ENCODE results near the gene TMEM79.

Gene TMEM79

DNA sequence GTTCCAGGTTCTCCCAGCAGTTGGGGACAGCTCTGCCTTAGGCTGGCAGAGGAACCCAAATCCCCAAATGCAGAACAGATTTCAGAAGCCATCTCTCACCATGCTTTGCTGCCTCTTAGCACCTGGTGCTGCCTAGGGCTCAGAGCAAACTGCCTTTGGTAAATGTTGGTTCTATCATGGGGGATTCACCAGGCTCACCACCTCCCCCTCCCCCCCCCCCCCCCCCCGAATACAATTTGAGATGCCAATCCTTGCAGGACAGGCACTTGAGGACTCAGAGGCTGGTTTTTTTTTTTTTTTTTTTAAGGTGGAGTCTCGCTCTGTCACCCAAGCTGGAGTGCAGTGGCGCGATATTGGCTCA lies 35.8 kb upstream of the TMEM79 start:
- no peak overlapping the region for H3K4me3 ChIP-seq (ENCODE audit: low read depth, low read length)
- TF ChIP-seq CTCF (IDR thresholded peaks at IDR 0.05; ENCODE audit: low read depth, low read length), result no peak
- DNase-seq (ENCODE audit: low read depth, low spot score), result no peak
- in situ Hi-C loops (cut with HindIII; ENCODE audit: low sequenced_read_pairs), result no loop called here

DNA sequence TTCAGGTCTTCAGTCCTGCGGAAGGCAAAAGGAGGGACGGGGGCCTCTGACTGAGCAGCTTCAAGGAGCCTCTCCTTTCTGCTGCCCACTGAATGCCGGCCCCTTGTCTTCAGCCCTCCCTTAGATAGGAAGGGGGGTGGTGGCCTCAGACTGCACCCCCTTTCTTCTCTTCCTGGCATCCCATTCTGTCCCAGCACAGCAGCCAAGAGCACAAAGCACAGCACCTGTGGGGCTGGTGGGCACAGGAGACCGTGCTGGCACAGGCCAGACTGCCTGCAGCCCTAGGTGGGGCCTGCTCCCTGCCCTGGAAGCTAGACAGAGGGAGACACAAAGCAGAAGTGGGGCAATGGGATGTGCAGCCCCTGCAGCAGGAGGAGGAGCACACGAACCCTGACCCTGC lies 34.5 kb upstream of the TMEM79 start:
- TF ChIP-seq CTCF (IDR thresholded peaks at IDR 0.05; ENCODE audit: low read depth, low read length), result no peak
- in situ Hi-C loops (cut with HindIII; ENCODE audit: low sequenced_read_pairs), result no loop called here
- no peak overlapping the region for H3K4me3 ChIP-seq (ENCODE audit: low read depth, low read length)
- DNase-seq (ENCODE audit: low read depth, low spot score), result no peak

DNA sequence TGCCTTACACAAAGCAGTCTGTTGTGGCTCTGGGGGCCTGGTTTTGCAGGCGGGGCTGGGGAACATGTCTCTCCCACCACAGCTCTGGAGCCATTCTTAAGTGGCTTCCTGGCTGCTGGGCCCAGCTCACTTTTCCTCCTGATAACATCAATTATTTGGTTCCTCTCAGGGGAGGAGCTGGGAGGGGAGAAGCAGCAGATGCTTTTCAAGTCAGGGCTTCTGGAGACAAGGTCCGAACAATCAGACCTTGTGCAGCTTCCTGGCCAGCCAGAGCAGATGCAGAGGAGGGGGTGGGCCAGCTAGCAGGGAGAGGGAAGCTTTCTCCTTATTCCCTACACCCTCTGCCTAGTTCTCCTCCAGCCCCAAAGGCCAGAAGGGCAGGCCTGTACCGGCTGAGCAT lies 32.6 kb upstream of the TMEM79 start:
- in situ Hi-C loops (cut with HindIII; ENCODE audit: low sequenced_read_pairs), result no loop called here
- TF ChIP-seq CTCF (IDR thresholded peaks at IDR 0.05; ENCODE audit: low read depth, low read length), result no peak
- H3K4me3 ChIP-seq (ENCODE audit: low read depth, low read length), result no peak overlapping the region

GRCh38 chr1:156253634-156254033 lies 30.5 kb upstream of the TMEM79 start:
- DNase-seq (ENCODE audit: low read depth, low spot score), result no peak
- H3K4me3 ChIP-seq (ENCODE audit: low read depth, low read length), result no peak overlapping the region
- in situ Hi-C loops (cut with HindIII; ENCODE audit: low sequenced_read_pairs), result no loop called here
- no peak for TF ChIP-seq CTCF (IDR thresholded peaks at IDR 0.05; ENCODE audit: low read depth, low read length)

More for the DNA sequence above, 32.6 kb upstream of the TMEM79 start:
- no peak for DNase-seq (ENCODE audit: low read depth, low spot score)

DNA sequence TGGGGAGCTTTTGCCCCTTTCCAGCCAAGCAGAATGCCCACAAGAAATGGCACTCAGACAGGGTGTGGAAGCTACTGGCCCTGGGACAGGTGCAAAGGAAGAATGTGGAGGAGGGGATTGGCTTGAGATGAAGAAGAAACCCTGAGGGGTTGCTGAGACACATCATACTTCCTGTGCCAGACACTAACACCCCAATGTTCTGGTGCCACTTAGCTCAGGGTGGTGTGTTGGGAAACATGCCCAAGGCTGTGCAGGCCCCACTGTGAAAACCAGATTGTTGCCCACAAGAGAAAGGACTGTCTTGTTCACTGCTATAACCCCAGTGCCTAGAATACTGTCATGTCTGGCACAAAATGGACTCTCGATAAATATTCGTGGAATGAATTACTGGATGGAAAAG lies 26.4 kb upstream of the TMEM79 start:
- no peak for TF ChIP-seq CTCF (IDR thresholded peaks at IDR 0.05; ENCODE audit: low read depth, low read length)
- H3K4me3 ChIP-seq (ENCODE audit: low read depth, low read length), result no peak overlapping the region
- DNase-seq (ENCODE audit: low read depth, low spot score), result no peak
- in situ Hi-C loops (cut with HindIII; ENCODE audit: low sequenced_read_pairs), result no loop called here

GRCh38 chr1:156258859-156259258 lies 25.3 kb upstream of the TMEM79 start:
- no peak overlapping the region for H3K4me3 ChIP-seq (ENCODE audit: low read depth, low read length)
- no peak for DNase-seq (ENCODE audit: low read depth, low spot score)
- TF ChIP-seq CTCF (IDR thresholded peaks at IDR 0.05; ENCODE audit: low read depth, low read length), result no peak
- in situ Hi-C loops (cut with HindIII; ENCODE audit: low sequenced_read_pairs), result no loop called here

- TF ChIP-seq CTCF (IDR thresholded peaks at IDR 0.05; ENCODE audit: low read depth, low read length), result no peak
- DNase-seq (ENCODE audit: low read depth, low spot score), result no peak
- no peak overlapping the region for H3K4me3 ChIP-seq (ENCODE audit: low read depth, low read length)
- in situ Hi-C loops (cut with HindIII; ENCODE audit: low sequenced_read_pairs), result no loop called here
Measured at GRCh38 chr1:156259805-156260204, 24.3 kb upstream of the TMEM79 start.
